Karpas-422 (cell line): ENCODE data around the gene PPP2R2C. TPM values are rescaled to one million over a fixed set of nuclear protein-coding genes. Genes with fewer than 3 reads are reported as not detected.

Experiments used
- DNase-seq: peaks from one replicate; pipeline ENCODE4 v3.0.0-alpha.2; 2015
- H2AFZ ChIP-seq: fragments of 200-600 bp; sonication (generic); 2 replicates; pipeline ENCODE4 v1.6.1; 2014; ENCODE audit warnings: antibody characterized with exemption, low read length, mixed read lengths
- H3K27ac ChIP-seq: fragments of 200-600 bp; sonication (generic); 2 replicates; pipeline ENCODE4 v1.5.1; 2014; ENCODE audit warnings: mild to moderate bottlenecking, low read length, moderate library complexity
- H3K27me3 ChIP-seq: fragments of 200-600 bp; sonication (generic); 2 replicates; pipeline ENCODE4 v1.6.1; 2014; ENCODE audit warnings: low read length, mixed read lengths
- H3K36me3 ChIP-seq: fragments of 200-600 bp; sonication (generic); 2 replicates; pipeline ENCODE4 v1.6.1; 2014; ENCODE audit warnings: low read length, mixed read lengths; ENCODE audit not compliant: insufficient read depth
- H3K4me1 ChIP-seq: fragments of 200-600 bp; sonication (generic); 2 replicates; pipeline ENCODE4 v1.6.1; 2014; ENCODE audit warnings: mild to moderate bottlenecking, low read length, mixed read lengths
- H3K4me2 ChIP-seq: fragments of 200-600 bp; sonication (generic); 2 replicates; pipeline ENCODE4 v1.6.1; 2014; ENCODE audit warnings: low read length, low read depth, mild to moderate bottlenecking; ENCODE audit not compliant: poor library complexity, severe bottlenecking
- H3K4me3 ChIP-seq: fragments of 200-600 bp; sonication (generic); 2 replicates; pipeline ENCODE4 v1.5.1; 2014; ENCODE audit warnings: mild to moderate bottlenecking, antibody characterized with exemption, low read length, mixed read lengths
- H3K79me2 ChIP-seq: fragments of 200-600 bp; sonication (generic); 2 replicates; pipeline ENCODE4 v1.6.1; 2014; ENCODE audit warnings: mild to moderate bottlenecking, low read length, mixed read lengths
- H3K9ac ChIP-seq: fragments of 200-600 bp; sonication (generic); 2 replicates; pipeline ENCODE4 v1.6.0; 2014; ENCODE audit warnings: low read length
- H3K9me2 ChIP-seq: fragments of 200-600 bp; sonication (generic), shearing (Covaris generic); replicated peaks from 2 replicates; pipeline ENCODE4 v1.6.0; 2014; ENCODE audit warnings: mild to moderate bottlenecking, low read length, moderate library complexity; ENCODE audit not compliant: insufficient read depth
- H3K9me3 ChIP-seq: fragments of 300-700, 200-600 bp; sonication (generic); 2 replicates; pipeline ENCODE4 v1.6.1; 2014; ENCODE audit warnings: low read length, mixed read lengths
- H4K20me1 ChIP-seq: fragments of 200-600 bp; sonication (generic); 2 replicates; pipeline ENCODE4 v1.6.1; 2014; ENCODE audit warnings: mild to moderate bottlenecking, antibody characterized with exemption, low read length, low read depth; ENCODE audit not compliant: insufficient read depth
- total RNA-seq: library from RNA; depleted of rRNA; stranded (reverse); fragments of >200 nt; shearing (Covaris generic); gene quantifications from 2 replicates; pipeline ENCODE4 v1.2.3, GENCODE V29; 2014; ENCODE audit warnings: low replicate concordance

The PPP2R2C gene
- total RNA-seq, 1 experiment from 2014 or later = not detected

DNA sequence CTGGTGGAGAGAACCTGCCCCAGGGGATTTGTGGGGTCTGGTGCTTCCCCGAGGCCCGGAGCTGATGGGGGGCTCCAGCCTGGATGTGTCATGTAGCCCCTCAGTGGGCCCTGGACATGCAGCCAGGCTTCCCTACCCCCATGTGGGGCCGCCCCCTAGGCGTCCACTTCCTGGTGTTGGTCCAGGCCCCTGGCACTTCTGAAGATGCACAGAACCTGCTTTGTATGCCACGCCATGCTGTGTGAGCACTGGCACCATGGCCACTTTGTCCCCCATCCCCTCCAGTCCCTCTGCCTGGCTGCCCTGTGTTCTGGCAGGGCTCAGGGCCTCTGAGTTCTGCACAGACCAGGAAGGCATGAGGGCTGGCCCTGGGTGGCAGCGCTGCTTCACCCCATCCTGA is 173.6 kb downstream of the PPP2R2C start:
- Histone ChIP-seq H3K79me2 (no peaks in the 10 kb centered on the region), H4K20me1 (no peaks in the 10 kb centered on the region), H3K4me2 (no peak overlapping the region), H3K9me3 (no peaks in the 10 kb centered on the region), H3K27me3 (no peaks in the 10 kb centered on the region), H3K36me3 (no peaks in the 10 kb centered on the region), H2AFZ (no peak overlapping the region), H3K4me1 (no peaks in the 10 kb centered on the region), H3K9me2 (no peaks in the 10 kb centered on the region), H3K9ac (no peak overlapping the region), H3K27ac (no peak overlapping the region), H3K4me3 (no peak overlapping the region)
- DNase-seq = no peak

DNA sequence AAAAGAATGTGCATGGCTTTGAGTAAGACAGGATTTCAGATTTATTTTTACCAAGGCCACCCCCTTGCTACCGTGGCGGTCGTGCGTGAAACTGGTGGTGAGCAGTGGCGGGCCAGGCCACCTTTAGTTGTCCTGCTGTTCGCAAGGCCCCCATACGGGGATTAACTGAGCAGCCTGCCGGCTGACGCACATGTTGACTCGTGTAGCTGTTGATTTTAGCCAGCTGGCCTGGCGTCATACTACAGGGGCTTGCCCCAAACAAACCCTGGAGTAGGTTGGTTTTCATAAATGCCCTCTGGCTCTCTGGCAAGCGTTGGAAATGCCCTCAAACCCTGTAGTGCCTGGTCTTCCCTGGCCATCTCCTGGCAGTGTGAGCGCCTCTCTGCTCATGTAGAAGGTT is 174.4 kb downstream of the PPP2R2C start:
- no peaks in the 10 kb centered on the region for H4K20me1 ChIP-seq
- H2AFZ ChIP-seq = no peak overlapping the region
- H3K4me2 ChIP-seq = no peak overlapping the region
- no peaks in the 10 kb centered on the region for H3K27me3 ChIP-seq
- no peaks in the 10 kb centered on the region for H3K36me3 ChIP-seq
- no peak overlapping the region for H3K27ac ChIP-seq
- no peaks in the 10 kb centered on the region for H3K79me2 ChIP-seq
- no peak for DNase-seq
- H3K9me2 ChIP-seq = no peaks in the 10 kb centered on the region
- no peak overlapping the region for H3K9ac ChIP-seq
- no peaks in the 10 kb centered on the region for H3K4me1 ChIP-seq
- no peak overlapping the region for H3K4me3 ChIP-seq
- no peaks in the 10 kb centered on the region for H3K9me3 ChIP-seq

GRCh38 chr4:6297266-6297815 is 175.1 kb downstream of the PPP2R2C start:
- Histone ChIP-seq H3K9me3 (no peaks in the 10 kb centered on the region), H3K4me1 (no peaks in the 10 kb centered on the region), H3K4me3 (no peak overlapping the region), H3K4me2 (no peak overlapping the region), H3K79me2 (no peaks in the 10 kb centered on the region), H3K27me3 (no peaks in the 10 kb centered on the region), H3K36me3 (no peaks in the 10 kb centered on the region), H3K27ac (no peak overlapping the region), H3K9ac (no peak overlapping the region), H3K9me2 (no peaks in the 10 kb centered on the region), H2AFZ (no peak overlapping the region), H4K20me1 (no peaks in the 10 kb centered on the region)
- no peak for DNase-seq

GRCh38 chr4:6296026-6296425 is 176.4 kb downstream of the PPP2R2C start:
- Histone ChIP-seq H3K4me3 (no peak overlapping the region), H4K20me1 (no peaks in the 10 kb centered on the region), H3K4me2 (no peak overlapping the region), H3K4me1 (no peaks in the 10 kb centered on the region), H3K9me3 (no peaks in the 10 kb centered on the region), H2AFZ (no peak overlapping the region), H3K36me3 (no peaks in the 10 kb centered on the region), H3K9ac (no peak overlapping the region), H3K27me3 (no peaks in the 10 kb centered on the region), H3K27ac (no peak overlapping the region), H3K9me2 (no peaks in the 10 kb centered on the region), H3K79me2 (no peaks in the 10 kb centered on the region)
- no peak for DNase-seq

DNA sequence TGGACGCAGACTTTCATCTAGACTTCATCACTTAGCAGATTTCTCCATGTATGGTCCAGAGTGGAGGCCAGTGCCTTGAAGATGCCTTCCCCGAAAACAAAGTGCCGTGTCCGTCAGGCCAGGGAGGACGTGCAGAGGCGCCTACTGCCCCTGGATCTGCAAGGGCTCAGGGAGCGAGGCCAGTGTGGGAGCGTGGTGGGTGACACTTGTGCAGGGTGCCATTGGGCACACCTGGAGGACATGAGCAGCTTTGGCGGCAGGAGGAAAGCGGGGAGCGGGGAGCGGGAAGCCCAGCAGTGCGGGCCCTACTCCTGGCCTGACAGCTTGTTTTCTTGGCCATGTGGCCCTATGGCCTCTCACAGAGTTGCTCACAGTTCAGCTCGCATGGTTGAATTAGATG is 176.9 kb downstream of the PPP2R2C start:
- Histone ChIP-seq H3K9ac (no peak overlapping the region), H3K4me2 (no peak overlapping the region), H3K27me3 (no peaks in the 10 kb centered on the region), H3K27ac (no peak overlapping the region), H3K9me2 (no peaks in the 10 kb centered on the region), H3K4me3 (no peak overlapping the region), H3K9me3 (no peaks in the 10 kb centered on the region), H3K79me2 (no peaks in the 10 kb centered on the region), H3K4me1 (no peaks in the 10 kb centered on the region), H4K20me1 (no peaks in the 10 kb centered on the region), H2AFZ (no peak overlapping the region), H3K36me3 (no peaks in the 10 kb centered on the region)
- no peak for DNase-seq

- no peaks in the 10 kb centered on the region for H3K9me3 ChIP-seq
- H3K9ac ChIP-seq = no peak overlapping the region
- H2AFZ ChIP-seq = no peak overlapping the region
- DNase-seq = no peak
- H3K36me3 ChIP-seq = no peaks in the 10 kb centered on the region
- no peaks in the 10 kb centered on the region for H3K9me2 ChIP-seq
- no peaks in the 10 kb centered on the region for H3K27me3 ChIP-seq
- H3K4me1 ChIP-seq = no peaks in the 10 kb centered on the region
- no peak overlapping the region for H3K4me3 ChIP-seq
- no peak overlapping the region for H3K27ac ChIP-seq
- H4K20me1 ChIP-seq = no peaks in the 10 kb centered on the region
- H3K79me2 ChIP-seq = no peaks in the 10 kb centered on the region
- no peak overlapping the region for H3K4me2 ChIP-seq
Observed at GRCh38 chr4:6294705-6295421, 177.6 kb downstream of the PPP2R2C start.

DNA sequence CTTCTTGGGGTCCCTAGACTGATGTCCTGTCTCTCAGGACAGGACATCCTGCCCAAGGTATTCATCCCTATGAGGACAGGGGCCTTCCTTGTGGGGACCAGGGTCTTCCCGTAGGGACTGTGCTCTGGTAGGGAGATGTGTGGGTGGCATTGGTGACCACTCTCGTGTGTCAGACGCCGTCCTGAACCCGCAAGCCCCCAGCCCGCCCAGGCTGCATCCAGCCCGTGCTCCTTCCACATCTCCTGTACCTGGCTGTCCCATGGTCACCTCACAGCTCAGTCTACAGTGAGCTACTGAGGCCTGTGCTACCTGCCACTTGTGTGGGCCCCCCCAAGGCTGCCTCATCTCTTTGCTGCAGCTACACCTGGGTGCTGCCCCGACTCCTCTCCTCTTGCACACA is 178.8 kb downstream of the PPP2R2C start:
- no peaks in the 10 kb centered on the region for H3K9me2 ChIP-seq
- no peak overlapping the region for H3K9ac ChIP-seq
- no peaks in the 10 kb centered on the region for H3K36me3 ChIP-seq
- H3K79me2 ChIP-seq = no peaks in the 10 kb centered on the region
- no peaks in the 10 kb centered on the region for H3K4me1 ChIP-seq
- no peak overlapping the region for H3K27ac ChIP-seq
- no peaks in the 10 kb centered on the region for H4K20me1 ChIP-seq
- H2AFZ ChIP-seq = no peak overlapping the region
- H3K4me3 ChIP-seq = no peak overlapping the region
- H3K9me3 ChIP-seq = no peaks in the 10 kb centered on the region
- no peak for DNase-seq
- H3K27me3 ChIP-seq = no peaks in the 10 kb centered on the region
- H3K4me2 ChIP-seq = no peak overlapping the region

GRCh38 chr4:6293097-6293445 is 179.3 kb downstream of the PPP2R2C start:
- H2AFZ ChIP-seq = no peak overlapping the region
- no peaks in the 10 kb centered on the region for H3K4me1 ChIP-seq
- no peak overlapping the region for H3K27ac ChIP-seq
- H4K20me1 ChIP-seq = no peaks in the 10 kb centered on the region
- H3K9me2 ChIP-seq = no peaks in the 10 kb centered on the region
- H3K4me3 ChIP-seq = no peak overlapping the region
- H3K9me3 ChIP-seq = no peaks in the 10 kb centered on the region
- H3K36me3 ChIP-seq = no peaks in the 10 kb centered on the region
- H3K4me2 ChIP-seq = no peak overlapping the region
- H3K9ac ChIP-seq = no peak overlapping the region
- DNase-seq = no peak
- no peaks in the 10 kb centered on the region for H3K27me3 ChIP-seq
- H3K79me2 ChIP-seq = no peaks in the 10 kb centered on the region
